ENCODE measurements around the gene RBP3.

RBP3 gene

GRCh38 chr10:47323636-47324296 lies 24.4 kb upstream of the RBP3 start:
- Histone ChIP-seq H3K4me3 (replicated peaks; ENCODE audit: low read depth, low read length) (no peak overlapping the region), H3K27me3 (replicated peaks; ENCODE audit: control insufficient read depth, insufficient read depth, low read length) (no peaks in the 10 kb centered on the region), H3K36me3 (ENCODE audit: control insufficient read depth, insufficient read depth, low read length) (no peaks in the 10 kb centered on the region)
- TF ChIP-seq CTCF (IDR thresholded peaks at IDR 0.05; ENCODE audit: insufficient read depth, low read length, poor library complexity, severe bottlenecking) = no peak
- DNase-seq (ENCODE audit: extremely low read depth, insufficient read length) = no peak

GRCh38 chr10:47325303-47326291 lies 22.6 kb upstream of the RBP3 start:
- Histone ChIP-seq H3K36me3 (ENCODE audit: control insufficient read depth, insufficient read depth, low read length) (no peaks in the 10 kb centered on the region), H3K4me3 (replicated peaks; ENCODE audit: low read depth, low read length) (no peak overlapping the region)

GRCh38 chr10:47326306-47326926 lies 21.7 kb upstream of the RBP3 start:
- H3K4me3 ChIP-seq (replicated peaks; ENCODE audit: low read depth, low read length) = no peak overlapping the region
- TF ChIP-seq CTCF (IDR thresholded peaks at IDR 0.05; ENCODE audit: insufficient read depth, low read length, poor library complexity, severe bottlenecking) = no peak
- DNase-seq (ENCODE audit: extremely low read depth, insufficient read length) = no peak
- H3K36me3 ChIP-seq (ENCODE audit: control insufficient read depth, insufficient read depth, low read length) = no peaks in the 10 kb centered on the region
- no peaks in the 10 kb centered on the region for H3K27me3 ChIP-seq (replicated peaks; ENCODE audit: control insufficient read depth, insufficient read depth, low read length)

More at GRCh38 chr10:47325303-47326291, 22.6 kb upstream of the RBP3 start:
- no peaks in the 10 kb centered on the region for H3K27me3 ChIP-seq (replicated peaks; ENCODE audit: control insufficient read depth, insufficient read depth, low read length)
- no peak for DNase-seq (ENCODE audit: extremely low read depth, insufficient read length)
- no peak for TF ChIP-seq CTCF (IDR thresholded peaks at IDR 0.05; ENCODE audit: insufficient read depth, low read length, poor library complexity, severe bottlenecking)

GRCh38 chr10:47326927-47327330 lies 21.2 kb upstream of the RBP3 start:
- Histone ChIP-seq H3K27me3 (replicated peaks; ENCODE audit: control insufficient read depth, insufficient read depth, low read length) (no peaks in the 10 kb centered on the region), H3K36me3 (ENCODE audit: control insufficient read depth, insufficient read depth, low read length) (no peaks in the 10 kb centered on the region), H3K4me3 (replicated peaks; ENCODE audit: low read depth, low read length) (no peak overlapping the region)
- TF ChIP-seq CTCF (IDR thresholded peaks at IDR 0.05; ENCODE audit: insufficient read depth, low read length, poor library complexity, severe bottlenecking) = no peak
- no peak for DNase-seq (ENCODE audit: extremely low read depth, insufficient read length)

- no peak for TF ChIP-seq CTCF (IDR thresholded peaks at IDR 0.05; ENCODE audit: insufficient read depth, low read length, poor library complexity, severe bottlenecking)
Observed at GRCh38 chr10:47329855-47330254, 18.3 kb upstream of the RBP3 start.

More at GRCh38 chr10:47329855-47330254, 18.3 kb upstream of the RBP3 start:
- DNase-seq (ENCODE audit: extremely low read depth, insufficient read length) = no peak
- no peak overlapping the region for H3K4me3 ChIP-seq (replicated peaks; ENCODE audit: low read depth, low read length)
- no peaks in the 10 kb centered on the region for H3K36me3 ChIP-seq (ENCODE audit: control insufficient read depth, insufficient read depth, low read length)
- H3K27me3 ChIP-seq (replicated peaks; ENCODE audit: control insufficient read depth, insufficient read depth, low read length) = no peaks in the 10 kb centered on the region
